Vagina (tissue), 2 donors: ENCODE data around the gene NGEF.

ENCODE experiments used
- POLR2A ChIP-seq, 2 donors: fragments of 450-650 bp; IDR thresholded peaks; one replicate each; pipeline ENCODE4 v1.6.1; 2017; ENCODE audit warnings: antibody characterized with exemption in 2 of 2, mild to moderate bottlenecking in 2 of 2, moderate library complexity in 2 of 2
- TF ChIP-seq, protein P1 (sequence below), 3 experiments: fragments of 450-650 bp in 2 of 3; fragments of 200-600 bp in 1 of 3; sonication (generic) in 1 of 3; IDR thresholded peaks; one replicate each; pipeline ENCODE4 v1.5.1; 2017 to 2019; ENCODE audit warnings: antibody characterized with exemption in 3 of 3, mild to moderate bottlenecking in 2 of 3, moderate library complexity in 2 of 3

DNA sequence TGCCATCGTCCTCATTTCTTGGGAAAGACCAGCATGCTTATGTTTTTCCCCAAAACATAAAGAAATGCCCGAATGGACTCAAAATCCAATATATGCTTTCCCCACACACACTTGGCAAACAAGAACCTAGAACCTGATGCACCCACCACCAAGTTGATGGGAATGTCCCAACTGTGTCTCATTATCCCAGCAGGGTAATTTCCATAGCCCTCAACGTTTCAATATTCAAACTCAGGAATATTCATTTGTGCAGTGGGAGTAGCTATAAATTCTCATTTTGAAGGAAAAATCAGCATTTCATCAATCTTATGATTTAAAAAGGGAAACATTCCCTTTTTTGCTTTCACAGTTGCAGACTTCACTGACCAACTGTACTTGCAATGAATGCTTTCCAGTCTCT, 92.3 kb downstream of the NGEF start:
- TF ChIP-seq, protein P1, sequence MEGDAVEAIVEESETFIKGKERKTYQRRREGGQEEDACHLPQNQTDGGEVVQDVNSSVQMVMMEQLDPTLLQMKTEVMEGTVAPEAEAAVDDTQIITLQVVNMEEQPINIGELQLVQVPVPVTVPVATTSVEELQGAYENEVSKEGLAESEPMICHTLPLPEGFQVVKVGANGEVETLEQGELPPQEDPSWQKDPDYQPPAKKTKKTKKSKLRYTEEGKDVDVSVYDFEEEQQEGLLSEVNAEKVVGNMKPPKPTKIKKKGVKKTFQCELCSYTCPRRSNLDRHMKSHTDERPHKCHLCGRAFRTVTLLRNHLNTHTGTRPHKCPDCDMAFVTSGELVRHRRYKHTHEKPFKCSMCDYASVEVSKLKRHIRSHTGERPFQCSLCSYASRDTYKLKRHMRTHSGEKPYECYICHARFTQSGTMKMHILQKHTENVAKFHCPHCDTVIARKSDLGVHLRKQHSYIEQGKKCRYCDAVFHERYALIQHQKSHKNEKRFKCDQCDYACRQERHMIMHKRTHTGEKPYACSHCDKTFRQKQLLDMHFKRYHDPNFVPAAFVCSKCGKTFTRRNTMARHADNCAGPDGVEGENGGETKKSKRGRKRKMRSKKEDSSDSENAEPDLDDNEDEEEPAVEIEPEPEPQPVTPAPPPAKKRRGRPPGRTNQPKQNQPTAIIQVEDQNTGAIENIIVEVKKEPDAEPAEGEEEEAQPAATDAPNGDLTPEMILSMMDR (IDR thresholded peaks at IDR 0.05), result no peak
- no peak for TF ChIP-seq POLR2A (IDR thresholded peaks at IDR 0.05)
